GM21423 (cell line): Measurements from ENCODE around the gene MARCKSL1.
"Not testable (repeated sequence)": the region's sequence is repeated elsewhere in the genome, so short reads cannot be mapped to it uniquely, and the experiment has no call there.

Experiments
- ATAC-seq: cut with Tn5 transposase; IDR thresholded peaks from one replicate; pipeline ENCODE4 v1.9.1; 2021; ENCODE audit warnings: mild to moderate bottlenecking, moderate library complexity; ENCODE audit not compliant: unreplicated experiment

Gene MARCKSL1, protein sequence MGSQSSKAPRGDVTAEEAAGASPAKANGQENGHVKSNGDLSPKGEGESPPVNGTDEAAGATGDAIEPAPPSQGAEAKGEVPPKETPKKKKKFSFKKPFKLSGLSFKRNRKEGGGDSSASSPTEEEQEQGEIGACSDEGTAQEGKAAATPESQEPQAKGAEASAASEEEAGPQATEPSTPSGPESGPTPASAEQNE

DNA sequence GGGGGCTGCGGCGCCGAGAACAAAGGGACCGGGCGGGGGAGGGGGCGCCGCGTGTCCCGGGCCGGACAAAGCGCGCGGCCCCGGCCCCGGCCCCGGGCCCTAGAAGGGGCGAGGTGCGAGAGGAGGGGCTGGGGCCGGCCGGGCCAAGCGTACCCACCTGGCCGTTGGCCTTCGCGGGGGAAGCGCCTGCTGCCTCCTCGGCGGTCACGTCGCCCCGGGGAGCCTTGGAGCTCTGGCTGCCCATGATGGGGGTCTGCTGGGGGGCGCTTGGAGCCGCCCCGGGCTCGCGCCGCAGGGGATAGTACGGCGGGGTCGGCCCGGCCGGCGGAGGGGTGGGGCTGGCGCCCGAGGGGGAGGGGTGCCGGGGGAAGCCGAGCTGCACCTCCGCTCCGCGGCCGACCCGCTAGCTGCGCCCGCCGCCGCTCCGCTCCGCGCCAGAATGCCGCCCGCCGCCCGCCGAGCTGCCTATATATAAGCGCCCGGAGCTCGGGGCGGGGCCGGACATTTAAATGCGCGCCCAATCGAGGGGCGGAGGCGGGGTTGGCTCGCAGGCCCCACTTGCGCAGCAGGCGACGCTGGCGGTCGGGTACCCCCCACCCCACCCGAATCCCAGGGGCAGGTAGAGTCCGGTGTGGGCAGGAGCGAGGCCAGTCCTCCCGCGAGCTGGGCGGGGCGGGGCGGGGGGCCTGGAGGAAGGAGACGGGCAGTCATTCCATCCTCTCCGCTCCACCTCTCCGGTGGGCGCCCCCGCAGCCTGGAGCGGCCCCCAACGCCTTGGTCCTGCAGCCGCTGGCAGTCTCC is at the start of gene MARCKSL1:
Gene MARCKSL1, minus strand, starts transcription at position 444 of the 801 bp plus-strand sequence. Its CDS starts 200 bp downstream, at position 244.
- peak; percentile 45 for ATAC-seq

DNA sequence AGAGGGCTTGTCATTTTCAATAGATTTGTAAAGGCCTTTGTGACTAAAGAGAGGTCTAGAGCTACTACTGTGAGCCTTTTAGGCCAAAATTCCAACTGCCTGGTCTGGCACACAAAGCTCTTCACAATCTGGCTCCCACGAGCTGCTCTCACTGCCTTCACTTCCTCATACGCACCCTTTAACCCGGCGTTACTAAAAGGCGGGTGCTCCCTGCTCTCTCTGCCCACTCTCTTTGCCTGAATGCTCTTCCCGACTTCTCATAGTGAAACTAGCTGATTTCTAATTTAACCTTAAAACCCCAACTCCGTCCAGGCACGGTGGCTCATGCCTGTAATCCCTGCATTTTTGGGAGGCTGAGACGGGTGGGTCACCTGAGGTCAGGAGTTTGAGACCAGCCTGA is 44.0 kb upstream of the MARCKSL1 start:
- ATAC-seq, result no peak

DNA sequence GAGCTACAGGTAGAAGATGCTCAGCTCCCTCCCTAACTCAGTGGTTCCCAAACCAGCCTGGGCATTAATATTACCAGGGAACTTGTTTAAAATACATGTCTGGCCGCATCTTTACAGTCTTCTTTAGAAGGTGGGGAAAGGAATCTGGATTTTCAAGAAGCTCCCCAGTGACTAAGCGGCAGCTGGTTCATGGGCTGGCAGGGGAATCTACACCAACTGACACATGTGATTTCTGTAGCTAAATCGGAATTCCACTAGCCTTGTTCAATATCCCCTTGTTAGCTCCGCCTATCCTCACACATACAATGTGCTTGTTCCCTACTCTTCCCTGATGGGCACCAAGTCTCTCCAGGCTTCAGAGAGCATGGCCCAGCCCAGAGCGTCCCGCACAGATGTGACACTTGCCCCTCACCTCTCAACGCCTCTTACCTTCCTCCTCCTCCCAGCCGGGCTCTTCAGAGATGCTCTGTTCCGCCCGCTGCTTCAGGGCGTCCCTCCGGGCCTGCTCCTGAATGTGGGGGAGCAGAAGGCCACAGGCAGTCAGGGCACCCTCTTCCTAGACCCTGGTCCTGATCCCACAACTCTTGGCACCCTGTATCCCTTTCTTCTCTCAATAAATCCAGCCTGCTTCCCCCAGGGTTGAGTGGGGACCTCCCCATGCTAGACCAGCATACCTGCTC is 41.6 kb upstream of the MARCKSL1 start:
- no peak for ATAC-seq

DNA sequence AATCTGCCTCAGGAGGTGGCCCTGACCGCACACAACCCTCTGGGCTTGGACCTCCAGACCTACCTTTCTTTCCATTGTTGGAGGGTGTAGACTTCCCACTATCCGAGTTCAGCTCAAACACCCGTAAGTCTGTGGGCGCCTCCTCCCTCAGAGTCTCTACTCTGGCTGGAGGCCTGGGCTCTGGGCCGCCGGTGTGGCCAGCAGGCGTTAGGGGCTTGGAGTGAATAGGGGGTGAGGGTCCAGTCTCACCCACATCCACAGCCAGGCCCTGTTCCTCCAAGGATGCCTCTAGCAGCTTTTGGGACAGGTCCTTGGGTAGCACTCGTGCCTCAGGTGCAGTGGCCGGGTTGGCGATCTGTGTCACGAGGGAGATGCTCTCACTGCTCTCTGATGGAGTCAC is 40.2 kb upstream of the MARCKSL1 start:
- no peak for ATAC-seq

DNA sequence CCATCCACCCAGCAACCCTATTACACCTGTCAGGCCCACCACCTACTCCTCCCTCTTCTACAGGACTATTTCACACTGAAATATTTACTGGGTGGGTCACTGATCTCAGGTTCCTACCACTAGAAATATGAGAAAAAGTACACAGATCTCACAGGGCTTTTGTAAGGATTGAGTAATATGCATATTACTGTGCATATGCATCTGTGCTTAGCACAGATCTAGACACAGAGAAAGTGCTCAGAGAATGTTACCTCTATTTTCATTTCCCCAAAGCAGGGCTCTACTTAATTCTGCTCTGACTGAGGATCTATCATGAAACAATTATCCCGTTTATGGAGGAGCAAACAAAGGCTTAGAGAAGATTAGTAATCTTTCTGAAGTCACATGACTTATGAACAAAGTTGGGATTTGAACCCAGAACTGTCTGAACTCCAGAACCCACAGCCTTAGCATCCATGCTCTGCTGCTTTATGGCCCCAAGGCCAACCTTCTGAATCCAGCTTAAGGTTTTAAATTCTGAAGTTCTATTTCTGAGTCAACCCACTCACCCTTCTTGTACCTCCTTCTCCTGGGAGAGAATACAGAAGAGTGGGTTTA is 38.1 kb upstream of the MARCKSL1 start:
- ATAC-seq, result no peak

DNA sequence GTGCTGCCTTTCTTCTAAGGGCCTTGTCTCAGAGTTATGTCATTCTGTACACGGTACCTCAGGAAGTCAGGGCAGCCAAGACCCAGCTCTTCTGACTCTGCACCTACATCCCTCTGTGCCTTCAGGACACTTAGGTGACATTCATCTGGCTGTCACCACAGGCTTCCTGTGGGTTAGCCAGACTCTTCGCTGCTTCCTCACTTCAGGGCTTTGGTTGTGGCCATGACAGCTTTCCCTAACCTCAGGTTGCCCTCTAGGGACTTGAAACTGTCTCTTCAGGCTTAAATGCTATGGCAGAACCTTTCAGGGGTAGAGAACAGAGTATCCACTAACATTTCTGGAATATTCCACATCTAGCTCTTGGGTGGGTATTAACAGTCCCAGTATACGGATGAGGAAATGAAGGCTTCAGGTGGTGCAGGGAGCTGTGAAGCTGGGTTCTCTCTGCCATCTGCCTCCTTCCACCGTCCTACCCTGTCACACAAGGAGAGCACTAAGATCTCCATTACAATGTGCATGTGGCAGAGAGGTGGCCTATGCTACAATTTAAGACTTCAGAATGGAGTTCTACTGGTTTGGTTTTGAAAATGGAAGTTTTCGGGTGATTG is 36.2 kb upstream of the MARCKSL1 start:
- ATAC-seq, result peak; percentile 63

DNA sequence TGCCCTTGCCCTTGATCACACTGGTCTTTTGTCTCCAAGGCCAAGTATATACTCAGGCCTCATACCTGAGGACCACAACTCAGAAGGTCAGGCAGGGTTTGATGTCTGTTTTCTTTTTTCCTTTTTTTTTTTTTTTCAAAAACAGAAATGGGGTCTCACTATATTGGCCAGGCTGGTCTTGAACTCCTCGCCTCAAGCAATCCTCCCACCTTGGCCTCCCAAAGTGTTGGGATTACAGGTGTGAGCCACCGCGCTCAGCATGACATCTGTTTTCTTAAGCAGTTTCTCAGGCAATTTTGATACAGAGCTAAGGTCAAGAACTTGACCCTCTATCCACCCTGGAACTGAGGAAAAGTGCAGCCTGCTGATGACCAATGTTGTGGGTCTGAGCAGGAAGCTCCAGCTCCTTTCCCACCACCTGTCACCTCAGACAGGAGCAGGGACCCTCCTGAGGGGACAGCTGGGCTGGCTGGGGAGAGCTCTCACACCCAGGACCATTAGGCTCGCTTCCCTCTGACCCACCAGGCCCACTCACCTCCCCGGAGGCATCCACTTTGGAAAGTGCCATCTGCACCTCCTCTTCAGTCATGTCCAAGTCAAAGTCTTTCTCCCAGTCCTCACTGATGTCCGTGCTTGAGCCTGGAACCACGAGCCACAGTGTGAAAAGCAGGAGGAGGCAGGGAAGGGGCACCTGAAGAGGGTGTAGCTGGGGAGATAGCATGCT is 32.0 kb upstream of the MARCKSL1 start:
- no peak for ATAC-seq

DNA sequence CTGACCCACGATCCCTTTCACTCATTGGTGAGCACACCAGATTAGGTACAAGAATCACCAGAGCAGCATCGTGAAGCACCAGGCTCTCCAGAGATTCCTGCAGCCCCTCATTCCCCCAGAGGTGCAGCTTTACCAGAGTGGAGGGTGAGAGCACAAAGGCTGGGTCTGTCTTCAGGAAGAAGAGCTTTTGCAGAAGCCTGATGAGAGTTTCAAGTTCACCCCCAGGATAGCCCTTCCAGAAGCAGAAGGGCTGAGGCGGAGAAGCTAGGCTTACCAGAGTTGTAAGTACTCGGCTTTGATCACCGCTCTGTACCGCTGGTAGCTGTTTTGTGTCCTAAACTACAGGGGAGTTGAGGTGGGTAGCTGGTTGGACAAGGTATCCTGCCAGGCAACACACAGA is 29.4 kb upstream of the MARCKSL1 start:
- ATAC-seq, result no peak

DNA sequence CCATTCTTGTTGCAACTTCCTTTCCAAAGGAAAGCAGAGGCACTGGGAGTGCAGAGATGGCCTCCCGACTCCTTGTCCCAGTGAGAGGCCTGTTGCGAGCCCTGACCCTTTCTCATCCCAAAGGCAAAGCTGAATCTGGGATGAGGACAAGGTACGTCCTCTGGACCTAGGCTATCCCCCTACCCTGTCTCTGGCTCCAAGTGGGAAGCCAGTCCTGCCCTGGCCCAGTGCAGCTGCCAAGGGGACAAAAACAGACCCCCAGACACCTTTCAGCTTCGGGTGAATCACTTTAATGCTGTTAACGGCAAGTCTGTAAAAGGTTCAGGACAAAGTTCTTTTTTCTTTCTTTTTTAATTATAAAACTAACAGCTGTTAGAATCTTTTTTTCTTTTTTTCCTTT is 28.8 kb upstream of the MARCKSL1 start:
- ATAC-seq, result no peak

DNA sequence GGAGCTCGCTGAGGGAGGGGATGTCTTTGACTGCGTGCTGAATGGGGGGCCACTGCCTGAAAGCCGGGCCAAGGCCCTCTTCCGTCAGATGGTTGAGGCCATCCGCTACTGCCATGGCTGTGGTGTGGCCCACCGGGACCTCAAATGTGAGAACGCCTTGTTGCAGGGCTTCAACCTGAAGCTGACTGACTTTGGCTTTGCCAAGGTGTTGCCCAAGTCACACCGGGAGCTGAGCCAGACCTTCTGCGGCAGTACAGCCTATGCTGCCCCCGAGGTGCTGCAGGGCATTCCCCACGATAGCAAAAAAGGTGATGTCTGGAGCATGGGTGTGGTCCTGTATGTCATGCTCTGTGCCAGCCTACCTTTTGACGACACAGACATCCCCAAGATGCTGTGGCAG is 27.7 kb upstream of the MARCKSL1 start:
- no peak for ATAC-seq

DNA sequence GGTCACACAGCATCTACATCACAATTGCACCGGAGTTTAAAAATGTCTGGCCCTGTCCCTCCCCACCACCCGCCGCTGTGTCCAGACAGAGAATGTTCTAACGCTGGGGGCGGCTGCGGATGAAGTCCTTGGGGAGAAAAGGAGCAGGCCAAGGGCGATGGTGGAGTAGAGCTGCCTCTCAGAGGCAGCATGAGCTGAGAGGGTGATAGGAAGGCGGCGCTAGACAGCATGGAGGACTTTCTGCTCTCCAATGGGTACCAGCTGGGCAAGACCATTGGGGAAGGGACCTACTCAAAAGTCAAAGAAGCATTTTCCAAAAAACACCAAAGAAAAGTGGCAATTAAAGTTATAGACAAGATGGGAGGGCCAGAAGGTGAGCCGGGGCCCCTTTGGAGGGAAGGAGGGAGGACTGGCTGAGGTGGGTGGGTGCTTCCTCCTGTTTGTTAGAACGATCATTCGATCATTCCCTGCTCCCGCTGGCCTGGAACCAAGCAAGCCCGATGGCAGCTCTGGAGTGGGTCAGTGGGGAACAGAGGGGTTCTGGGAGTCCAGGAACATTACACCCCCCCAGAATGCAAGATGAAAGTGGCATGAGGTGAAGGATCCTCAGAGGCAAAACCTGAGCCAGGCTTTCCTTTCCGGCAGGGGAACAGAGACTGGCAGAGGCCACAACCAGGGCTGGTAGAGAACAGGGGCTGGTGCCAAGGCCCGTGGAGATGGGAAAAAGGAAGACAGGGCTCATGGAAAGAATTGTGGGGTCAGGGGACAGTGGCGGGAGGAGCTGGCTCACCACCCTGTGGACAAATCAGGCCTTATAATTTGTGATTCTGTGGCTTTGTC is 26.7 kb upstream of the MARCKSL1 start, which contains the start of the genes FAM229A and TSSK3:
Gene FAM229A, minus strand, starts transcription at position 12 of the 840 bp plus-strand sequence. CDS start 394 bp downstream, outside the sequence.
Gene TSSK3, plus strand, starts transcription at position 66 of the 840 bp plus-strand sequence. Its CDS starts 163 bp downstream, at position 229.
- ATAC-seq, result no peak

DNA sequence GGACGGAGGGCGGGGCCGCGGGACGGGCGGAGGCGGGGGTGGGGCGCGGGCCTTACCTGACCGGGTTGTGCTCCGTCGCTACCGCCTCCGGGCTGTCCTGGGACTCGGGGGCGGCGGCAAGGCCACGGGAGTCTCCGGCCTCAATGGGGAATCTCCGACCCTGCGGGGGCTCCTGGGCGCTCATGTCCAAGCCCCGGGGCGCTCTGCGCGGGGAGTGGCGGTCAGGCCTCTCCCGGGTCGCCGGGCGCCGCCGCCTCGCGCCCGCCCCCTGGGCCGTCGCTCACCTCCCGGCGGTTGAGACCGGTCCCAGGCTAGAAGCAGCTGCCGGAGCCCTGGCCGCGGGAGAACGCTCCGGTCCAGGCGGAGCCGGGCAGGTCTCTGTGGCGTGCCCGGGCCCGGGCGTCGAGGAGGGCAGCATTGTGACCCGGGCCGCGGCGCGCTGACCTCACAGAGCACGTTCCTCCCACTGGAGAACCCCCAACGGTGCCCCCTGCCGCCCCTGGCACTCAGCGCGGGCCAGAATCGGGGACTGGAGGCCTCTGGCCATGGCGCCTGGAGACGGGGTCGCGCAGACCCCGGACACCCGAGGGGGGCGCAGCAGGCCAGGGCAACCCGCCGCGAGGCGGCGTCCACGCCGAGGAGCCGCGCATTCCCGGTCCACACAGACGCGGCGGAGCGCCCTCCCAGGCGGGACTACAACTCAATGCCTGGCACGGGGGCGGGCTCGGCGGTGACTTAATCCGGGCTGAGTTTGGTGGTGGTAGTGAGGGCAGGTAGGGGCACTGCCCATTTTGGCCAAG is 25.8 kb upstream of the MARCKSL1 start:
- no peak for ATAC-seq

DNA sequence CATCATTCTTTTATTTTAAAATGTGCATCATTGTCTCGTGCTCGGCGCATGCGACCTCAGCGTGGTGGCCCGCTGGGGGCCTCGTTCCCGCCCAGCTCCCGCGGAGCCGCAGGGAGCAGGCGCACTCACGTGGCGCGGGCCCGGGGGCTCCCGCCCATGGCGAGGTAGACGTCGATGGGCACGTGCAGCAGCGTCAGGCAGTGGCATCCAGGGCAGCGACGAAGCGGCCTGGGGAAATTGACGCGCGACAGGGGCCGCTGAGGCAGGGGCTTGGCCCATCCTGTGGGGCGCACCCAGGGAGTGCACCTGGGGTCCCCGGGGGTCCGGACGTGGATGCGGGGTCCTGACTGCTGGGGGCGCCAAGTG is 25.3 kb upstream of the MARCKSL1 start:
- ATAC-seq, result no peak

DNA sequence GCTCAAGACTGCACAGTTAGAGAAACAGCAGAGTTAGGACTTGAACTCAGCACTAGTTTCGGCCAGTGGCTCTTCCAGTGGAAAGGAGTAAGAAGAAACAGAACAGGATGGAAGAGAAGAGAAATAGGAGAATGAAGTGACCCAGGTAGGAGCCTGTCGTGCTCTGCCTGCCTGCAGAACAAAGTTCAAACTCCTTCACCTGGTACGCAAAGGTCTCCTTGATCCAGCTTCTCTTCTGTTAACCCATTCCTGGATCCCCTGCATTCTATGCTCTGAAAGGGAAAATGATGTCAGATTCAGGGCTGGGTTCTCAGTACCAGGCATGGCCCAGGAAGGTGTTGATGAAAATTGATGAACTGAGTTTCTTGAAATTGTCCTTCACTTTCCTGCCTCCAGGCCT is 22.4 kb upstream of the MARCKSL1 start:
- no peak for ATAC-seq

DNA sequence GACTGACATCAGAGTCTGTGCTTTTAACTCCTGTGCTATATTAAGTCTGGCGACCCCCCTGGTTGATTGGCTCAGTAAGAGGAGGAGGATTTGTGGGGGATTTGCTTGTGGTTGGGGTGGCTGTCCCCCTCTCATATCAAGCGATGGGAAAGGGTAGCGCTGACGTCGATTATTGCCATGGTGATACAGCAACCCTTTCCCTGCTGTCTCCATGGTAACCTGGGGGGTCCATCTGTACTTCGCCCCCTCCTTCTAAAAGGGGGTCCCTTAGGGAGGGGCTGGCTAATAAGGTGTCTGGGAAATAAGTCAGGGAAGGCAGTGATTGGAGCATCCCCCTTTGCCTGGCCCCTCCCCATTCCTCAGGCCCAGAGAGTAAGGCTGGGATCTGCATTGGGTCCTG is 21.6 kb upstream of the MARCKSL1 start:
- ATAC-seq, result no peak

DNA sequence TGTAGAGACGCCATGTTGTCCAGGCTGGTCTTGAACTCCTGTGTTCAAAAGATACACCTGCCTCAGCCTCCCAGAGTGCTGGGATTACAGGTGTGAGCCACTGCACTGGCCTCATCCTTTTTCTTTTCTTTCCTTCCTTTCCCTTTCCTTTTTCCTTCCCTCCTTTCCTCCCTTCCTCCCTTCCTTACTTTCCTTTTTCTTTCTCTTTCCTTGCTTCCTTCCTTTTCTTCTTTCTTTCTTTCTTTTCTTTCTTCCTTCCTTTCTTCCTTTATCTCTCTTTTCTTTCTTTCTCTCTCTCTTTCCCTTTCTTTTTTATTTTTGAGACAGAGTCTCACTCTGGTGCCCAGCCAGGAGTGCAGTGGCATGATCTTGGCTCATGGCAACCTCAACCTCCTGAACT is 20.4 kb upstream of the MARCKSL1 start:
- no peak for ATAC-seq

DNA sequence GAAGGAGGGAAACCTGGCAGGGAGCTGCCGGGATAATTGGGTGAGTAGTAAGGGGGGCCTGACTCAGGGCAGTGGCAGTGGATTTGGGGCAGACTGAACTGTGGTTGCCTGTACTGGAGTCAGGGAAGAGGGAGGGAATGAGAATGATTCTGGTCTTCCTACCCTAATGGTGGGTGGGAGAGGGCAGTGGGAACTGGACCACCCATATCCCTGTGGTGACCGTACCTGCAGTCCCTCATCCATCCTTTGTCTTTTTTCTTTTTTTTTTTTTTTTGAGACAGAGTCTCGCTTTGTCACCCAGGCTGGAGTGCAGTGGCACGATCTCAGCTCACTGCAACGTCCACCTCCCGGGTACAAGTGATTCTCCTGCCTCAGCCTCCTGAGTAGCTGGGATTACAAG is 19.7 kb upstream of the MARCKSL1 start:
- not testable (repeated sequence) for ATAC-seq

DNA sequence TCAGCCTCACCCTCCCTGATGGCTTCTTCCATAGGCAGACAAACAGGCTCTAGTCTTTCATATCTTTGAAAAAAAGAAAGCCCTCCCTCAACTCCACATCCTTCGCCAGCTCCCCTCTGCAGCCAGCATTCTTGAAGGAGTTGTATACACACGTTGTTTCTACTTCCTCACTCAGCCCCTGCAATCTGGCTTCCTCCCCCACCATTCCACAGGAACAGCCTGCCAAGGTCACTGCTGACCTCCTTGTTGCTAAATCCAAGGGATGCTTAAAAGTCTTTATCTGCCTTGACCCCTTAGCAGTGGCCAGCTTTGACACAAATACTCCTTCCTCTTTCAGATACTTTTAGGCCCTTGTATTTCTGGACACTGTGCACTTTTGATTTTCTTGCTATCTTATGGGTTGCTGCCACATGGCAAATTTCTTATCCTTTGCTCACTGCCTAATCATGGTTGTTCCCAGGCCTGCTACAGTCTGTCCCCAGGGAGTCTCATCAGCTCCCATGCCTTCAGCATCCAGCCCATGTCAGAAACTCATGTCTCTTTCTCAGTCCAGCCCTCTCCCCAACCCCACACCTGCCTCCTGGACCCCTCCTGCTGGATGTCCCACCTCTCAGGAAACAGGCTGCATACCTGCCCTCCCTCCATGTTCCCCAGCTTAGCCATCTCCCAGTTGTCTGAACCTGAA is 18.0 kb upstream of the MARCKSL1 start:
- ATAC-seq, result no peak
